HG02943 (cell line): Measurements from ENCODE around the gene WDR7.

Experiments used
- ATAC-seq: cut with Tn5 transposase; IDR thresholded peaks from one replicate; pipeline ENCODE4 v1.9.1; 2021; ENCODE audit warnings: mild to moderate bottlenecking, low read depth, moderate library complexity; ENCODE audit not compliant: unreplicated experiment

WDR7 gene

DNA sequence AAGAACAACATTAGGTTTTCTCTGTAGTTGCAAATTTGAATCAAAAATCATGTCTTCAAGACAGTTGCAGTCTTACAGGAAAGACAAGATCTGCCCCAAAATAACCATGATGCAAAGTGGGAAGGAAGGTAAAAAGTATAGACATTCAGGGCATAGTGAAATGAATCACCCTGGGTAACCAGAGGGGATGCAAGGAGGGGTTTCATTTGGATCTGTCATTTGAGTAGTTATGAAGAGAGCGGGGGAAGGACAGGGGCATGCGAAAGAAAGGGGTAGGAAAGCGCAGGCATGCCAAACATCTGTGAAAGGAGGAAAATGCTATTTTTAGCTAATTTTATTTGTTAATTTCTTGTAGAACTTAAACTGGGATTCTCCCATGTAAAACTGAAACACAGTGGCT, 276.6 kb downstream of the WDR7 start:
- no peak for ATAC-seq

DNA sequence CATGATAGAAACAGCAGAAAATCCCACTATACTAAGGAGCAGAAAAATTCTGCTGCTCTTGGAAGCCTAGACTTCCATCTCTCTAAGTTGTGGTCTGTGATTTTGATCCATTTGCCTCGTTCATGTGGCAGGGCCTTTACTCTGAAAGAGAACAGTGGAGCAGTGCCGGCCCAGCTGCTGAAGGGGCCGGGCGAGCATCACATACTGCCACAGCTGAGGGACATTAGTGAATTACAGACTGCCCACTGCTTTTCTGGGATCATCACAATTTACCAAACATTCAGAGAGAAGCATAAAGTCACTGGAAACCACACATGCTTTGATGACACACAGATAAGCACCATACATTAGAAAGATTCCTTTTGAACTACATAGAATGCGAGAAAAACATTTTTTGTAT, 278.7 kb downstream of the WDR7 start:
- ATAC-seq: no peak

DNA sequence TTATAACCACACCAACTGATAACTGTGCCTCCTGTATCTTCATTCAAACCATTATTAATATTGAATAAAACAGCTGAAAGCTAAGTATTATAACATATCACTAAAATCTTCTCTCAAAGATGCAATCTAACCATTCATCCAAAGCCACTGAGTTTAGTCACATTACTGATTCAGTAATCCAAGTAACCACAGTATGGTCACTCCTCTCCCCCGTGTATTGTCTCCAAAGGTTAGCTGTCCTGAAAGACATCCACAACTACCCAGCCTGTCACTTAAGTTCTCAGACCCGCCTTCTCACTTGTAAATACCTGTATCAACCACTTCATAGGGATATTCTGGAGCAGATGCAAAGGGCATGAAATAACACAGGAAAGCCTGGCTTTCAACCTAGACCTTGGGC, 282.3 kb downstream of the WDR7 start:
- no peak for ATAC-seq

DNA sequence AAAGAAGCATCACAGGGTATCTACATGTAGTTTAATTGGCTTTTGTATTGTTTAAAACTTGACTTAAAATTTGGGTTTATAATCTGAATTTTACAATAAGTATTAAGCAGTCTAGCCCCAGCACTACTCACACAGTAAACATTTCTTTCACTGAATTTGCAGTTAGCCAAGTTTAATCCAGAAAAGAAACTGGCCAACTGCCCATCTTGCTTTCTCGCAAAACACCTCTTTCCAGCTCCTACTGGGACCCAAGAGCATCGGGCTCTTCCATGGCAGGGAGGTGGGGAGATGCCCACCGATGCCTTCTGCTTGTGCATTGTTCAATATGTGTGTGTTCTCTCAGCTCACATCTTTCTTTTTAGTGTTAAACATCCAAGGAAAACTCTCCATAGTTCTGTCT, 283.0 kb downstream of the WDR7 start:
- ATAC-seq: no peak

DNA sequence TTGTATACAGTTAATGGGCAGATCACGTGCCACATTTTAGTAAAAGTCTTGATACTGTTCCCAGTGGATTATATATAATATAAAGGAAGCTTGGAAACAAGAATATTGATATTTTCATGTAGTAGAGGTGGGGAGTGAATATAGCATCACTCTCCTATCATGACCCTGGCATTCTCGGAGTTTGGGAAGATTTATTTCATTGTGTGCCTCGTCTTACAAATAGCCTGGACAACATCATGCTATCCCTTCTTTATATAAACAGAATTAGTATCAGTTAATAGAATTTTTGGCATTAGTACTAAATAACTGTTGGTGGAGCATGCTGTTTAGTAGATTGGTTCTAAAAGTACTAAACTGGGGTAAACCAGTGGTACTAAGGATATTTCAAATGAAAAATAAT, 283.7 kb downstream of the WDR7 start:
- no peak for ATAC-seq

DNA sequence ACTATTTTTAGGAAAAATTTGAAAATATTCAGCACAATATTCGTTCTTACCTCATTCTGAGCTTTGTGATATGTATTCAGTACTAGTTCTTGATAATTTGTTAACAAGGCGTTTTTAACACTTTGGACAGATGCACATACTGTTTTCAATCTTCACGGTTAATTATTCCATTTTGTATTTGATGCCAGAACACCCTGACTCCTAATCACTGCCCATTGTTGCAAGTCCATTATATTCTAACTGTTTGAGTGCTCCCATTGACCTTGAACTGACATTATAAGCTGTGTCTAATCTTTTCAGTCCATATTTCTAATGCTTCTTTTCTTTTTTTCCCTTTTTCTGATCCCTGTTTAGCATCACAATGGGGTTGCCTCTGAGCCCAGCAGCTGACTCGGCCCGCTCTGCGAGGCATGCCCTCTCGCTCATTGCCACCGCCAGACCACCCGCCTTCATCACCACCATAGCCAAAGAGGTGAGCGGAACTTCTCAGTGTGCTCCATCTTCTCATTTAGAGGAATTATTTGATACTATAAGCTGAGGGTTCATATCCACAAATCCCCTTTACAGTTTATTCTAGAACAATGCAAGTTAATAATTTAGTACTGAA, 284.4 kb downstream of the WDR7 start:
- no peak for ATAC-seq

DNA sequence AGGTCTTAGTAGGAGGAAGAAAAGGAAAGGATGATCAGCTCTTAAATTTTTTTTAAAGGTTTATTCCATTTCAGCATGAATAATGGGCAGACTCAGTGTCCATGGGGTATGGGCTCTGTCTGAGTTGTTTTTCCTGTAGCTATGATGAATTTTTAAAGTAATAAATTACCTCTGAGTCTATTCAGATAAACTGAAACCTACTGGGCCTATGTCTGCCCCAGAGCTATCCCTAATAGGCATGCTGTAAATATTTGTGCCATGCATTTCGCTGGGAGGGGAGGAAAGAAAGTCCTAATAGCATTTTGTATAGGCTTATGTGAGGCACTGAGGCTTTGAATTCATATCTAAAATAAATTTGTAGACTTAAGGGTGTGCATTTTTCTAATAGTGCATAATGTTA, 285.3 kb downstream of the WDR7 start:
- ATAC-seq: no peak

DNA sequence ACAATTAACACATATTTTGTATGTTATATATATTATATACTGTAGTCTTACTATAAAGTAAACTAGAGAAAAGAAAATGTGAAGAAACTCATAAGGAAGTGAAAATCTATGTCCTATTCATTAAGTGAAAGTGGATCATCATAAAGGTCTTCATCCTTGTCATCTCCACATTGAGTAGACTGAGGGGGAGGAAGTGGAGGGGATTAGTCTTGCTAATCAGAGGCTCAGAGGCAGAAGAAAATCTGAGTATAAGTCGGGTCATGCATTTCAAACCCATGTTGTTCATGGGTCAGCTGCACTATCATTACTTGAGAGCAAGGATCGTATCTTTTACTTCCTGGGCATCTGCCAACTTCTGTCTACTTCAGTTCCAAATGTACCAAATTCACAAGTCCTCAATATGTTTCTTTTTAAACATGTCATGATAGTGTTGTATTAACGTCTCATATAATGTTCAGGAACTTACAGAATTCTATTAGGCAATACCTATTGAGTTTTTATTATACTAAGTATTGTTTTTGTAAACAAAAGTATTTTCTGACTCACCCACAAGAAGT, 286.8 kb downstream of the WDR7 start:
- no peak for ATAC-seq

DNA sequence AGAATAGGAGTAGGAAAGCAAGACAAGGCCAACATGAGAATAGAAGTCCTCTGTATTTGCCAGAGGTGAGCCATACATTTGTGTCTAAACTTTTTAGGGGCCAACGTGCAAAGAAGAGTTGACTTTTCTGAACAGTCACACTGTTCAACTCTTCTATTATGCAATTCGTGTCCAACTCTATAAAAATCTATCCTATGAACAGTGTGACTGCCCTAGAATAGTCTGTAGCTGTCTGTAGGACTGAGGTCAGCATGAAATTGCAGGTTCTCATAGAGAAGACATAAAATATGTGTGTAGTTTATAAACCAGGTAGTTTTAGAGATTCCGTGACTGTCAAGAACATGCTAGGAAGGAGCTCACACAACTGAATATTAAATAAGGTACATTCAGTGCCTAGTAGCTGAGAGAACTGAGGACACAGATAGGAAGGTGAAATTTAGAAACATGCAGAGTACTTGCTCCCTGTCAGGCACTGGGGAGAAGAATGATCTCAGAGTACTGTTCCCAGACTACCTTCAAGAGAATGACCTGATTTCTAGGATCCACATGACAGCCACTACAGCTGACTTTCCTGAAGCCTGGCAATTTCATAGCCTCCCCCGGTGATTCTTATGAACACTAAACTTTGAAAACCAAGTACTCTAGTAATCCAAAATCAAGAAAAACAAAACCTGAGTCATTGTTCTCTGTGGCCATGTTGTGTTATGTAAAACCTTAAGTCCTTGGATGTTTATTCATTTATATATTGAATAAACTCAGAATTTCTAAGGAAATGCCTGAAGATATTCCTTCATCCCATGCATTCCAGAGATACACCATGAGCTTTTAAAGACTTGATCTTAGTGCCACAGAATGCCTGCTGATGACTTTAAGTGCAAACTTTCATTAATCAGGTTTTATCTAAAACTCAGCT, 294.3 kb downstream of the WDR7 start:
- no peak for ATAC-seq

DNA sequence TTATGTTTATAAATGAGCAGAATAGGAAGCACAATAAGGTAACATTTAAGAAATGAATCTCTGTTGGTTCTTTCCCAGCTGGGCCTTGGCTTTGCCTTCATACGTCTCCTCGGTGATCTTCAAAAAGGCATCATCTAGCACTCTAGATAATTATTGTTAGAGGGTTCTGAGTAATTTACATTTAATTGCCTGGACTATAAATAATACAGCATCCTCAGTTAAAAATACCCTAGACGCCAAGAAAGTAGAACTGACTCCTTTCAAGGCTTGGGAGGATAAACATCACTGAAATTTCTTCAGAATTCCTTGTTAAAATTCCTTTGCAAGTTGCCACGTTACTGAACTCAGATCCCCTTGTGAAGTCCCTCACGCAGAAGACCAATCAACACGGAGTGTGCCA, 296.1 kb downstream of the WDR7 start:
- ATAC-seq: no peak

DNA sequence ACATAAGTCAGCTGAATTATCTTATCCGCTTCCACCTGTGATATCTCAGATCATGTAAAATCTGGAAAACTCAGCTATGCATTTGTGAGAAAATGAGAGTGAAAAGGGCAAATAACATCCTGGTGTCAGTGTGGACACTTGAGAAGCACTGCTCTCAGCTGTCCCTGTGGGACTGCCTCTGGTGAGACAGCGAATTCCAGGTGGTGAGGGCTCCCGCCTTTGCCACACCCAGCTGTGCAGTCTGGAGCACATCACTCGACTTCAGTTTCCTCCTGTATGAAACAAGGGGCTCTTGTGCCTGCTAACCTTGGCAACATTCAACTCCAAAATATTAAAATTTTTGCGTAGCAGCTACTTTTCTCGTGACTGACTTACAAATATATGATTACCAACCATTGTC, 300.9 kb downstream of the WDR7 start:
- ATAC-seq: no peak

DNA sequence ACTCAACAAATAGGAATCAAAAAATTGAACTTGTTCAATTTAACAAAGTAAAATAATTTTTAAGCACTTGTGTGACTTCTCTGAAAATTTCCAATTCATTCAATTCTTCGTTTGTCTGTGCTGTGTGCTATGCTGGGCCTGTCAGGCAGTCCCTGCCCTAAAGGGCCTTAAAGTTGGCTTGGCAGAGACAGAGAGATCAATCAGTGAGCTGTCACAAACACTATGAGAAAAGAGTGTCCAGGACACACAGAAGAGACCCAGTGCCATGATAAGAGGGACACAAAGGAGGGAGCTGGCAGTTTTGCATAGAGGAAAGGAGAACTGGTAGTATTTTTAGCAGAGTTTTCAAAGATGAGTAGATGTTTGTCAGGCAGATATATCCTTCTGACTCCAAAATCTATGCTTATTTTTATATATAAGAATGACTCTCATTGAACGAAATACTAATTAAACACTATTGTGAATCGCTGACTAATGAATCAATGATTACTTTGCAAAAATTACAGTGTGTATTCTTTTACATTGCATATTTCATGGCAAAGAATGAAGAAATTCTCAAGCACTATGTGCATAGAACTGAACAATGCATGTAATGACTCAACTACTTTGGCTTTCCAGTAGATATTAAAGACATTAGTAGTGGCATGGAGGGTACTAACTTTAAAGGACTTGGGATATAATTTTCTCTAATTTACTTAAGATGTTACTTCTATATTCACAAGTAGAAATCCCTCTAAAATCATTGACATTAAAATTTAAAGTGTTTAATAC, 302.5 kb downstream of the WDR7 start:
- no peak for ATAC-seq

DNA sequence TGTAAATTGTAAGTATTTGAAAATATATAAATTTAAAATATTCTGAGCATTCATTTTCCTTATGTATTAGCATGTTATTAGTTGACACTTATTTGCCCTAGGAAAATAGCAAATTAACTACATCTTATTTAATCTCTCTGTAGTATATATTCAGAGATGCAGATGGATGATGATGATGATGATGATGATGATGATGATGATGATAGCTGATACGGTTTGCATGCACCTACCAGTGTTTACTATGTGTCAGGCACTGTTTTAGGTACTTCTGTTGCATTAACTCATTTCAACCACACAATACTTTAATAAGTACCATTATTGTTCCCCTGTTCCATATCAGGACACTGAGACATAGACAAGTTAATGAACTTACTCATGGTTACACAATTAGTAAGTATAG, 304.3 kb downstream of the WDR7 start:
- ATAC-seq: no peak

DNA sequence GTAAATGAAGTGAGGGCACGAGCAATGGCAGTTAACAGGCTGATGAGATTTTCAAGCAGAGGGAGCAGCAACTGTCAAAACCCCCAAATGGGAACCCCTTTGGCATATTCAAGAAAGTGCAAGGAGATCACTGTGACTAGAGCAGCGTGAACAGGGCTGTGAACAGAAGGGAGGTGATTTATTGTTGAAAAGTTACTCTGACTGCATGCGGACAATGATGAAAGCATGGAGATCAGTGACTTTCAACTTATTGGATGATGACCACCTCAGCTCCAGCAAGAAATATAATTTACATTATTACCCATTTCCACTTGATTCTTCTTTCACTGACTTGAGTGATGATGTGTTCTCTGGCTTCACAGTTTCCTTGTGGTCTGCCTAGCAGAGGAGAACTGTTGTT, 308.0 kb downstream of the WDR7 start:
- no peak for ATAC-seq

DNA sequence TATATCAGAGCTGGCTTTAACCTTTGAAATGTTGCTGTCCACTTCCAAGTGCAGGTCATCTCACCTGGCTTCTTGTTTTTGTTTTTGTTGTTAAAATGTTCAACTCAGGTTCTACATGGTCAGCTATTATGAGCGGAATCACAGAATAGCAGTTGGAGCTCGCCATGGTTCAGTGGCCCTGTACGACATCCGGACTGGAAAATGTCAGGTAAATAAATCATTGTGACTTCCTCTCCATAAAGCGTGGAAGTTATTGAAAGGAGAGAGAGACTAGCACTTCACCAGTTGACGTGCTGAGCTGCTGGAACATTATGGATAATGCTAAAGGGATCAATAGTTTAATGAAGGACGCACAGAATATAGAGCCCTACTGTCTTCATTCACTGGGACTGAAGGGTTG, 311.2 kb downstream of the WDR7 start:
- ATAC-seq: no peak

DNA sequence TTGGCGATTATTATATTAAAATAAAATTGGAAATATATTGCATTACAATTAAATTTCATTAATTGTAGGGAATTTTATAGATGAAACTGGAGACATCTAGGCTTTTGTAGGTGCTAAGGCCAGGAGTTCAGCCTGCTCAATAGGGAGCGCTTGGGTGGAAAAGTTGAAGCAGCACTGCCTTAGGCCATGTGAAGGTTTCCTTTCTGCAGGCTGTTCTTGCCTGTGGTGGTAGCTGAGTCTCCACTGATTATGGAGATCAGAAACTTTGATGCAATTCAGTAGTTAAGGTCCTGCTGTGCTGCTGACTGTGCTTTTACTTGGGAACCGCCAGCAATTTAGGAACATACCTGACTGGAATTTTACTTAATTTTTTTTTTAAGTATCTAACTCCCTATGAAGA, 315.9 kb downstream of the WDR7 start:
- no peak for ATAC-seq

DNA sequence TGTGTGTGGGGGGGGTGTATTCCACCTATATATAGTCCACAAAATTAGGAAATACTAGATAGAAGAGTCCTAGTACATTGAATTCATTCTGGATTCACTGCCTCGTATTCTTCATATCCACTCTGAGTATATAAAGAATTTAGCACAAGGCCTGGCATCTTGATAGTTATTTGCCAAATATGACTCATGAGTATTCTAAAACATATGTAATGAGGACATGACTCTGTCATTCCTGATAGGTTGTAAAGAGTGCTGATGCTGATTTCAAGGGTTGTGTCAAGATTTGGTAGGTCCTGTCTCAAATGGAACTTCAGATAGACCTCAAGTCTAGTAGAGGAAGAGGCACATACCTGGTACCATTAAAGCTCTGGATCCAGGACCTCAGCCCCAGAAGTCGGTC, 322.3 kb downstream of the WDR7 start:
- no peak for ATAC-seq

DNA sequence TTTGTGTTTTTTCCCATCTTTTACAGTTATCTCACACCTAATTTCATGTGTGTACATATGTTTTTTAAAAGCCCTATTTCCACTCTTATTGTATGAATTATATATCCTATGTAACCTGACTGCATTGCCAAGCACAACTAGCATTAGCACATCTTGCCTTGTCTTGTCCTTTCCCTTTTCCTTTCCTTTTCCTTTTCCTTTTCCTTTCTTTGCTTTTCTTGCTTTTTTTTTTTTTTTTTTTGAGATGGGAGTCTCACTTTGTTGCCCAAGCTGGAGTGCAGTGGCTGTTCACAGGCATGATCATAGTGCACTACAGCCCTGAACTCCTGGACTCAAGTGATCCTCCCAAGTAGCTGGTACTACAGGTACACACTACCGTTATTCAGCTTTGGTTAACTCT, 323.0 kb downstream of the WDR7 start:
- ATAC-seq: no peak

DNA sequence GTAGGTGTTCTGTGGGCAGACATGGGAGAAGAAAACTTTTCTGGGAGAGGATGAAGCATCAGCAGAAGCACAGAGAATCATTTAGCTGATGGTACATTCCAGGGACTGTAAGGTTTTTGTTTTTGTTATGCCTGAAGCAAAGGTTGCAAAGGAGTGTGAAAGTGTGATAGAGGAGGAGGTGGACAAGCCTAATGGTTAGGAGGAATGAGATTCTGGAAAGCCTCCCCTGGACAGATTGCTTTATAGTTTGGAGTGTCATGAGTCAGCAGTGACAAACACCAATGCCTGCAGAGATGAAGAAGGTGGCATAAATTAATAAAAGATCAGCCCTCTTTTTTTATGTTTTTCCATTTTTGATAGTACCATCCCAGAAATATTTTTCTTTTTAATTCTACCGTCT, 324.1 kb downstream of the WDR7 start:
- ATAC-seq: no peak

DNA sequence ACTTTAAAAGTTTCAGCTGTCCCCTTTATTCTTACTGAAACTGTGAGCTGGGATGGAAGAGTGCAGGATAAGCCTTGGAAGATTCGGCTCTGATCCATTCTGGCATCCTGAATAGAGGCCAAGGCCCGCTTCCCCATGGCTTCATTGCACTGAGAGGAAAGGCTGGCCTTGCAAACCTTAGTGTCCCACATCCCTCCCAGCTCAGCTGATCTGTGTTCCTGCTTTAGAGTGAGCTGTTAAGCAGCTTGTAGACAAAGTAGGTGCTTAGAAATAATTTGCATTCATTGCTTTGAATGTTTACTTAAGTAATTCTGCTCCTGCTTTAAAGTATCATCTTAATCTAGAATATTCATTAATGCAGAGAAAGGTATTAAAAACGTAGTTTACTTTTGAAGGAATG, 326.1 kb downstream of the WDR7 start:
- ATAC-seq: no peak

DNA sequence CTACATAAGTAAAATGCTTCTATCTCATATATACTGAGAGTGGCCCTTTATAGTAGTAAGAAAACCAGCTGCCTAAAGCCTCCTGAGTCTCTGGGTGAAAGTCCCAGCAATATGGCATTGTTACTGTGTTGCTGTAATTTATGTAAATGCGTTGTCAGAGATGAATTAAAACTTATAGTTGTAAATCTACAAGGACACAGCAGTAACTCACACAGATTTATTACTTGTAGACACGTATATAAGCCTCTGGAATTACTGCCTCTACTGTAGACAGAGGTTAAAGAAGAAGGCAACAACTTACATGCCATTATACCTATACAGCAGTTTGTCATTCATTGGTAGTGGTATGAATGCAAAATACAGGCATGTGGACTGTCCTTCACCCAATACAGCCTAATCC, 326.6 kb downstream of the WDR7 start:
- no peak for ATAC-seq
